Breast epithelium (tissue), 4 donors: ENCODE data around the gene PSMA1. TPM values are rescaled to one million over a fixed set of nuclear protein-coding genes. Genes with fewer than 3 reads are reported as not detected.
"Not testable (repeated sequence)": the region's sequence is repeated elsewhere in the genome, so short reads cannot be mapped to it uniquely, and the experiment has no call there.

ENCODE experiments used
- DNase-seq, 2 donors: peaks; one replicate each; pipeline ENCODE4 v3.0.0-alpha.2; 2019; ENCODE audit warnings: low spot score in 2 of 2
- H3K27ac ChIP-seq, 2 donors: fragments of 200-600 bp; sonication (generic) in 1 of 2; one replicate each; pipeline ENCODE4 v1.5.1; 2016 to 2019; ENCODE audit warnings: mild to moderate bottlenecking in 1 of 2
- H3K27me3 ChIP-seq, 2 donors: fragments of 200-600 bp; sonication (generic) in 1 of 2; one replicate each; pipeline versions ENCODE4 v1.5.1 to v1.6.0; 2017 to 2019; ENCODE audit warnings: control low read depth in 1 of 2, mild to moderate bottlenecking in 1 of 2
- H3K36me3 ChIP-seq: fragments of 200-600 bp; one replicate; pipeline ENCODE4 v1.5.1; 2019
- H3K4me1 ChIP-seq, 2 donors: fragments of 200-600 bp; sonication (generic); one replicate each; pipeline ENCODE4 v1.5.1; 2016 to 2019; ENCODE audit warnings: control low read depth in 1 of 2
- H3K4me3 ChIP-seq, 3 donors: fragments of 200-600 bp; sonication (generic); 1 replicate in 2 of 3; 2 replicates in 1 of 3; pipeline ENCODE4 v1.5.1; 2016 to 2019; ENCODE audit warnings: mild to moderate bottlenecking in 3 of 3, moderate library complexity in 2 of 3
- H3K9me3 ChIP-seq, 2 donors: fragments of 200-600 bp; sonication (generic) in 1 of 2; one replicate each; pipeline ENCODE4 v1.5.1; 2016 to 2019; ENCODE audit warnings: control low read depth in 1 of 2
- POLR2A ChIP-seq: fragments of 450-650 bp; IDR thresholded peaks from one replicate; pipeline ENCODE4 v1.6.1; 2016; ENCODE audit warnings: antibody characterized with exemption, mild to moderate bottlenecking, moderate library complexity
- POLR2AphosphoS5 ChIP-seq, 3 donors: sonication (generic); formaldehyde crosslinking; IDR thresholded peaks; one replicate each; pipeline ENCODE4 v1.6.1; 2017; ENCODE audit warnings: antibody characterized with exemption in 3 of 3
- intact Hi-C: fragments of 100-400 bp; cut with DNase I; formaldehyde crosslinking; loops from one replicate; pipeline ENCODE4 v1.15.1; 2023; ENCODE audit warnings: low total_unique reads
- total RNA-seq, 3 donors: library from RNA; depleted of rRNA; stranded (reverse); fragments of >200 nt; gene quantifications; one replicate each; pipeline ENCODE4 v1.1.0, GENCODE V29; 2016
- TF ChIP-seq, protein P1 (sequence below), 3 donors: fragments of 450-650 bp; IDR thresholded peaks; one replicate each; pipeline ENCODE4 v1.5.1; 2016 to 2017; ENCODE audit warnings: antibody characterized with exemption in 3 of 3, mild to moderate bottlenecking in 3 of 3, moderate library complexity in 3 of 3

Gene PSMA1
- 100 to 1,000 TPM; 107 to 120 (median 116) TPM for total RNA-seq

- TF ChIP-seq, protein P1, sequence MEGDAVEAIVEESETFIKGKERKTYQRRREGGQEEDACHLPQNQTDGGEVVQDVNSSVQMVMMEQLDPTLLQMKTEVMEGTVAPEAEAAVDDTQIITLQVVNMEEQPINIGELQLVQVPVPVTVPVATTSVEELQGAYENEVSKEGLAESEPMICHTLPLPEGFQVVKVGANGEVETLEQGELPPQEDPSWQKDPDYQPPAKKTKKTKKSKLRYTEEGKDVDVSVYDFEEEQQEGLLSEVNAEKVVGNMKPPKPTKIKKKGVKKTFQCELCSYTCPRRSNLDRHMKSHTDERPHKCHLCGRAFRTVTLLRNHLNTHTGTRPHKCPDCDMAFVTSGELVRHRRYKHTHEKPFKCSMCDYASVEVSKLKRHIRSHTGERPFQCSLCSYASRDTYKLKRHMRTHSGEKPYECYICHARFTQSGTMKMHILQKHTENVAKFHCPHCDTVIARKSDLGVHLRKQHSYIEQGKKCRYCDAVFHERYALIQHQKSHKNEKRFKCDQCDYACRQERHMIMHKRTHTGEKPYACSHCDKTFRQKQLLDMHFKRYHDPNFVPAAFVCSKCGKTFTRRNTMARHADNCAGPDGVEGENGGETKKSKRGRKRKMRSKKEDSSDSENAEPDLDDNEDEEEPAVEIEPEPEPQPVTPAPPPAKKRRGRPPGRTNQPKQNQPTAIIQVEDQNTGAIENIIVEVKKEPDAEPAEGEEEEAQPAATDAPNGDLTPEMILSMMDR (IDR thresholded peaks at IDR 0.05): peak; percentile 49 to 86 (median 67)
- TF ChIP-seq POLR2A (peak; percentile 25), POLR2AphosphoS5 (IDR thresholded peaks at IDR 0.05) (peak; percentile 47 to 83 (median 47))
- Histone ChIP-seq H3K36me3 (no peaks in the 10 kb centered on the region), H3K27me3 (no peaks in the 10 kb centered on the region), H3K9me3 (no peaks in the 10 kb centered on the region), H3K4me3 (peak within 1 kb of the TSS; percentile 73 to 86 (median 74)), H3K27ac (peak within 1 kb of the TSS; percentile 83 to 90), H3K4me1 (peaks cover 0 to 6% of the 10 kb centered on the region in 2 donors)
- DNase-seq: peak; percentile 91 to 93
- intact Hi-C loops: no loop called here
These were observed at the start of gene PSMA1 for GRCh38 chr11:14519917-14520746. TSS of gene PSMA1 (minus strand) at chr11:14520386. CDS start at chr11:14520299, 87 bp downstream.

- H3K4me1 ChIP-seq, intact Hi-C loops, H3K9me3 ChIP-seq, H3K4me3 ChIP-seq, H3K36me3 ChIP-seq, H3K27me3 ChIP-seq, H3K27ac ChIP-seq, DNase-seq: not testable (repeated sequence)
These were observed 49.3 kb upstream of the PSMA1 start for GRCh38 chr11:14569516-14569915.

GRCh38 chr11:14567064-14567651 is 47.0 kb upstream of the PSMA1 start:
- intact Hi-C loops: no loop called here
- no peak for DNase-seq
- Histone ChIP-seq H3K4me1 (no peaks in the 10 kb centered on the region), H3K4me3 (no peak overlapping the region), H3K9me3 (no peaks in the 10 kb centered on the region), H3K27ac (no peak overlapping the region), H3K36me3 (no peaks in the 10 kb centered on the region), H3K27me3 (no peaks in the 10 kb centered on the region)
- TF ChIP-seq POLR2AphosphoS5 (IDR thresholded peaks at IDR 0.05): no peak

- intact Hi-C loops: no loop called here
- H3K36me3 ChIP-seq: no peaks in the 10 kb centered on the region
- H3K9me3 ChIP-seq: no peaks in the 10 kb centered on the region
- H3K4me1 ChIP-seq: no peaks in the 10 kb centered on the region
- TF ChIP-seq POLR2AphosphoS5 (IDR thresholded peaks at IDR 0.05) (no peak), POLR2A (no peak)
- TF ChIP-seq, protein P1 (IDR thresholded peaks at IDR 0.05): no peak
- no peak for DNase-seq
- H3K27ac ChIP-seq: no peak overlapping the region
- H3K27me3 ChIP-seq: no peaks in the 10 kb centered on the region
- H3K4me3 ChIP-seq: no peak overlapping the region
These were observed 46.3 kb upstream of the PSMA1 start for GRCh38 chr11:14566331-14567063.

DNA sequence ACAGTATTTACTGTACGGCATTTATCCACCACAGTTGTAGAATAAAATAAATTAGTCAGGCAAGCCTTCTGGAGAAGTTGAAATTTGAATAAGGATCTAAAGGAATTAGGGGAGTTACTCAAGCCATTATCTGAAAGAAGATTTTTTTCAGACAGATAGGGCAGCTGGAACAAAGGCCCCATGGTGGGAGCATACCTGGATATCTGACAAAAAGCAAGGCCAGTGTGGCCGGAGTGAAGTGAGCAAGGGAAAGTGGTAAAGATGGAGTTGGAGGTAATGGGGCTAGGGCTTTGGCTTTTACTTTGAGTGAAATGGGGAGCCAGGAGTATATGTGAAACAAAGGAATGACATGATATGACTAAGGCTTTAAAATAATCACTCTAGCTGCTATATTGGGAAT is 45.7 kb upstream of the PSMA1 start:
- no peaks in the 10 kb centered on the region for H3K9me3 ChIP-seq
- H3K36me3 ChIP-seq: no peaks in the 10 kb centered on the region
- H3K4me1 ChIP-seq: no peaks in the 10 kb centered on the region
- no peaks in the 10 kb centered on the region for H3K27me3 ChIP-seq
- H3K4me3 ChIP-seq: no peak overlapping the region
- intact Hi-C loops: no loop called here
- H3K27ac ChIP-seq: no peak overlapping the region
- TF ChIP-seq POLR2A (no peak), POLR2AphosphoS5 (IDR thresholded peaks at IDR 0.05) (no peak)
- TF ChIP-seq, protein P1 (IDR thresholded peaks at IDR 0.05): no peak
- DNase-seq: no peak

- H3K36me3 ChIP-seq: no peaks in the 10 kb centered on the region
- H3K4me1 ChIP-seq: no peaks in the 10 kb centered on the region
- intact Hi-C loops: no loop called here
- TF ChIP-seq, protein P1 (IDR thresholded peaks at IDR 0.05): no peak
- TF ChIP-seq POLR2AphosphoS5 (IDR thresholded peaks at IDR 0.05) (no peak), POLR2A (no peak)
- H3K9me3 ChIP-seq: no peaks in the 10 kb centered on the region
- H3K27ac ChIP-seq: no peak overlapping the region
- no peak for DNase-seq
- no peak overlapping the region for H3K4me3 ChIP-seq
- H3K27me3 ChIP-seq: no peaks in the 10 kb centered on the region
These were observed 35.6 kb upstream of the PSMA1 start for GRCh38 chr11:14555818-14556217.
